ENCODE measurements around the gene CEACAM19. TPM values are rescaled to one million over a fixed set of nuclear protein-coding genes. Genes with fewer than 3 reads are reported as not detected.

CEACAM19 gene
- total RNA-seq, 1 experiment from 2014 or later = 3.5 TPM

DNA sequence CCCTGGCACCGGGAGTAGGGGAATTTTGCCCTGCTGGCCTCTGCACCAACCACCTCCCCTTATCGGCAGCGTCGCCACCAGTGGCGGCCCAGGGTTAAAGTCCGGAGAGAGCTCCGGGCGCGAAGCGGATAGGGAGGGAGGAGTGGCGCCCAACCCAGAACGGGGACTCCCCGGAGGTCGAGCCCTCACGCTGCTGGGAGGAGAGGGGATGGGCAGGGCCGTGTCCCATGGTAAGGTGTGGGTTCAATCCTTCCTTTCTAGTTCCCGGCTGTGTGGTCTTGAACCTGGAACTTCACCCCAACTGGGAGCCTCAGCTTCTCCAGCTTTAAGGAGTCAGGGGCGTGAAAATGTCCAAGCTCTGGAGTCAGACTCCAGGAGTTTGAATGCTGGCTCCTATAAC is 54.0 kb downstream of the CEACAM19 start:
- Histone ChIP-seq H3K27ac (ENCODE audit: insufficient read length, low read depth, low read length) (no peak overlapping the region), H2BK20ac (ENCODE audit: low read depth, low read length, poor library complexity, severe bottlenecking) (no peak overlapping the region), H3K4me1 (ENCODE audit: insufficient read depth, low read length) (no peaks in the 10 kb centered on the region), H3K23me2 (ENCODE audit: insufficient read length, low read depth, low read length, poor library complexity, severe bottlenecking) (no peaks in the 10 kb centered on the region), H2BK5ac (ENCODE audit: insufficient read length, low read length) (no peak overlapping the region), H2AFZ (ENCODE audit: low read length) (no peak overlapping the region), H3K4ac (ENCODE audit: low read depth, low read length) (no peak overlapping the region), H3T11ph (ENCODE audit: low read length) (no peak overlapping the region), H4K91ac (ENCODE audit: insufficient read length, low read depth, low read length) (no peak overlapping the region), H4K20me1 (ENCODE audit: control insufficient read depth, insufficient read depth, insufficient read length) (no peaks in the 10 kb centered on the region), H3K23ac (ENCODE audit: insufficient read length, low read depth, low read length) (no peak overlapping the region), H4K5ac (ENCODE audit: insufficient read length, low read depth, low read length) (no peak overlapping the region), H2BK15ac (ENCODE audit: low read depth, low read length) (no peak overlapping the region), H3K79me2 (ENCODE audit: insufficient read depth, low read length) (no peaks in the 10 kb centered on the region), H2BK12ac (ENCODE audit: insufficient read length, low read depth, low read length) (no peak overlapping the region), H3K14ac (ENCODE audit: insufficient read depth, low read length) (no peak overlapping the region), H3K18ac (ENCODE audit: insufficient read length, low read depth, low read length) (no peak overlapping the region), H3K9ac (ENCODE audit: extremely low read depth, insufficient read length, low read length) (no peak overlapping the region), H3K56ac (ENCODE audit: insufficient read length, low read depth, low read length) (no peak overlapping the region), H4K8ac (replicated peaks; ENCODE audit: insufficient read length, low read depth, low read length) (no peak overlapping the region), H3K9me3 (ENCODE audit: control insufficient read depth, low read depth, low read length) (no peaks in the 10 kb centered on the region), H3K27me3 (ENCODE audit: insufficient read depth, low read length) (no peaks in the 10 kb centered on the region; the same call in 1 of the 2 replicates), H2AK5ac (ENCODE audit: insufficient read length, low read length) (no peak overlapping the region), H2BK120ac (ENCODE audit: low read depth, low read length, poor library complexity, severe bottlenecking) (no peak overlapping the region), H3K4me2 (ENCODE audit: insufficient read depth, insufficient read length, low read length) (no peak overlapping the region), H3K79me1 (ENCODE audit: insufficient read depth, low read depth, low read length, poor library complexity, severe bottlenecking) (no peaks in the 10 kb centered on the region)
- no CpG with 5 or more reads among the region's 18 CpGs for WGBS (ENCODE audit: extremely low coverage, insufficient read length, low lambda C conversion rate)
- H3K4me3 Mint-ChIP-seq = no peak overlapping the region
- H3K36me3 Mint-ChIP-seq (ENCODE audit: insufficient read depth in 1 of 3, low read depth in 3 of 3) = no peaks in the 10 kb centered on the region; a peak in 1 of 7 replicates
- no peak overlapping the region; a peak in 1 of 7 replicates for H3K27ac Mint-ChIP-seq
- H3K9me3 Mint-ChIP-seq = no peaks in the 10 kb centered on the region
- H3K27me3 Mint-ChIP-seq (ENCODE audit: low read depth) = peaks cover 15% of the 10 kb centered on the region
- TF ChIP-seq, protein P1, sequence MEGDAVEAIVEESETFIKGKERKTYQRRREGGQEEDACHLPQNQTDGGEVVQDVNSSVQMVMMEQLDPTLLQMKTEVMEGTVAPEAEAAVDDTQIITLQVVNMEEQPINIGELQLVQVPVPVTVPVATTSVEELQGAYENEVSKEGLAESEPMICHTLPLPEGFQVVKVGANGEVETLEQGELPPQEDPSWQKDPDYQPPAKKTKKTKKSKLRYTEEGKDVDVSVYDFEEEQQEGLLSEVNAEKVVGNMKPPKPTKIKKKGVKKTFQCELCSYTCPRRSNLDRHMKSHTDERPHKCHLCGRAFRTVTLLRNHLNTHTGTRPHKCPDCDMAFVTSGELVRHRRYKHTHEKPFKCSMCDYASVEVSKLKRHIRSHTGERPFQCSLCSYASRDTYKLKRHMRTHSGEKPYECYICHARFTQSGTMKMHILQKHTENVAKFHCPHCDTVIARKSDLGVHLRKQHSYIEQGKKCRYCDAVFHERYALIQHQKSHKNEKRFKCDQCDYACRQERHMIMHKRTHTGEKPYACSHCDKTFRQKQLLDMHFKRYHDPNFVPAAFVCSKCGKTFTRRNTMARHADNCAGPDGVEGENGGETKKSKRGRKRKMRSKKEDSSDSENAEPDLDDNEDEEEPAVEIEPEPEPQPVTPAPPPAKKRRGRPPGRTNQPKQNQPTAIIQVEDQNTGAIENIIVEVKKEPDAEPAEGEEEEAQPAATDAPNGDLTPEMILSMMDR (conservative IDR thresholded peaks at IDR 0.05) = no peak
- 0 out of 4 replicates have a peak, but pooled peaks cover 2% of the 10 kb centered on the region in 2 experiments for H3K4me1 Mint-ChIP-seq
- no peak for DNase-seq
